Activated T-cell treated with anti-CD3 and anti-CD28 coated beads for 48 hours (primary cell): ENCODE measurements around the gene COQ10A.
A peak's percentile ranks its signal among the peaks of the same experiment; 100 is the strongest.

ENCODE experiments used
- DNase-seq: peaks from one replicate; pipeline ENCODE4 v3.0.0-alpha.2; 2020; ENCODE audit warnings: low read depth

COQ10A gene

GRCh38 chr12:56266693-56267442 lies at the start of gene COQ10A:
Gene COQ10A, plus strand, starts transcription at chr12:56266942. Its CDS starts 177 bp downstream, at chr12:56267119.
- peak; percentile 82 for DNase-seq

GRCh38 chr12:56219840-56220239 lies 46.9 kb upstream of the COQ10A start:
- no peak for DNase-seq

GRCh38 chr12:56220611-56221231 lies 46.0 kb upstream of the COQ10A start:
- DNase-seq: no peak

GRCh38 chr12:56221232-56221756 lies 45.4 kb upstream of the COQ10A start:
- DNase-seq: peak; percentile 6

GRCh38 chr12:56221757-56222530 lies 44.8 kb upstream of the COQ10A start, which contains the start of gene RNF41:
Gene RNF41, minus strand, starts transcription at chr12:56221922. Its CDS starts 7,875 bp downstream, at chr12:56214047.
- peak; percentile 87 for DNase-seq

GRCh38 chr12:56222531-56222895 lies 44.2 kb upstream of the COQ10A start:
- no peak for DNase-seq

- DNase-seq: no peak
These were observed 43.1 kb upstream of the COQ10A start for GRCh38 chr12:56223571-56224101.

GRCh38 chr12:56224102-56224701 lies 42.5 kb upstream of the COQ10A start, which contains the start of gene NABP2:
Gene NABP2, plus strand, starts transcription at chr12:56224342. Its CDS starts 515 bp downstream, at chr12:56224857.
- DNase-seq: peak; percentile 96

GRCh38 chr12:56224954-56225353 lies 41.8 kb upstream of the COQ10A start:
- no peak for DNase-seq

GRCh38 chr12:56229082-56229481 lies 37.7 kb upstream of the COQ10A start:
- no peak for DNase-seq

- no peak for DNase-seq
These were observed 36.8 kb upstream of the COQ10A start, which contains the start of gene SLC39A5 for GRCh38 chr12:56229916-56230431. Gene SLC39A5, plus strand, starts transcription at chr12:56230051. Its CDS starts 1,224 bp downstream, at chr12:56231275.

GRCh38 chr12:56230432-56231183 lies 36.1 kb upstream of the COQ10A start:
- no peak for DNase-seq

- no peak for DNase-seq
These were observed 35.6 kb upstream of the COQ10A start for GRCh38 chr12:56231184-56231582.

GRCh38 chr12:56234746-56235436 lies 31.9 kb upstream of the COQ10A start:
- no peak for DNase-seq

GRCh38 chr12:56236091-56236490 lies 30.7 kb upstream of the COQ10A start:
- DNase-seq: no peak

- no peak for DNase-seq
These were observed 29.8 kb upstream of the COQ10A start for GRCh38 chr12:56236985-56237384.

GRCh38 chr12:56237552-56237951 lies 29.2 kb upstream of the COQ10A start:
- no peak for DNase-seq

- no peak for DNase-seq
These were observed 25.1 kb upstream of the COQ10A start for GRCh38 chr12:56241424-56242303.

GRCh38 chr12:56242986-56243385 lies 23.8 kb upstream of the COQ10A start:
- no peak for DNase-seq
